Mesendoderm (in vitro differentiated cells): ENCODE measurements around the gene BNIP3.

Experiments
- DNase-seq: peaks from one replicate; pipeline ENCODE4 v3.0.0; 2013
- H2AK5ac ChIP-seq: 2 replicates; pipeline ENCODE4 v1.6.1; 2013; ENCODE audit warnings: low read length, inconsistent platforms
- H2BK120ac ChIP-seq: 2 replicates; pipeline ENCODE4 v1.6.1; 2013; ENCODE audit warnings: low read depth, mild to moderate bottlenecking, low read length, moderate library complexity, mixed read lengths
- H2BK15ac ChIP-seq: replicated peaks from 2 replicates; pipeline ENCODE4 v1.6.1; 2013; ENCODE audit warnings: low read depth, mild to moderate bottlenecking, moderate library complexity
- H2BK5ac ChIP-seq: 2 replicates; pipeline ENCODE4 v1.6.1; 2013; ENCODE audit warnings: low read length, inconsistent platforms
- H3K18ac ChIP-seq: 2 replicates; pipeline ENCODE4 v1.6.1; 2013; ENCODE audit warnings: mild to moderate bottlenecking, low read length, mixed read lengths
- H3K23ac ChIP-seq: one replicate; pipeline ENCODE4 v1.6.1; 2013; ENCODE audit warnings: low read length
- H3K27ac ChIP-seq: 2 replicates; pipeline ENCODE4 v1.5.1; 2013; ENCODE audit warnings: low read depth, mild to moderate bottlenecking, inconsistent platforms, low read length, moderate library complexity
- H3K27me3 ChIP-seq: 2 replicates; pipeline ENCODE4 v1.6.1; 2013; ENCODE audit warnings: low read length, control low read depth, mild to moderate bottlenecking, inconsistent platforms; ENCODE audit not compliant: insufficient read depth, poor library complexity
- H3K36me3 ChIP-seq: 2 replicates; pipeline ENCODE4 v1.6.1; 2013; ENCODE audit warnings: low read length, inconsistent platforms; ENCODE audit not compliant: control insufficient read depth, insufficient read depth
- H3K4ac ChIP-seq: one replicate; pipeline ENCODE4 v1.6.1; 2013; ENCODE audit warnings: low read depth, mild to moderate bottlenecking, low read length, moderate library complexity
- H3K4me1 ChIP-seq: 2 replicates; pipeline ENCODE4 v1.6.1; 2013; ENCODE audit warnings: low read depth, low read length, inconsistent platforms; ENCODE audit not compliant: control insufficient read depth
- H3K4me2 ChIP-seq: 2 replicates; pipeline ENCODE4 v1.6.1; 2013; ENCODE audit warnings: low read length
- H3K4me3 ChIP-seq: 2 replicates; pipeline ENCODE4 v1.5.1; 2013; ENCODE audit warnings: mild to moderate bottlenecking, low read length
- H3K56ac ChIP-seq: one replicate; pipeline ENCODE4 v1.6.1; 2013; ENCODE audit warnings: low read length
- H3K79me1 ChIP-seq: 2 replicates; pipeline ENCODE4 v1.6.1; 2013; ENCODE audit warnings: low read length, inconsistent platforms
- H3K79me2 ChIP-seq: 2 replicates; pipeline ENCODE4 v1.6.1; 2013; ENCODE audit warnings: mild to moderate bottlenecking, low read length; ENCODE audit not compliant: control insufficient read depth, insufficient read depth
- H3K9ac ChIP-seq: 2 replicates; pipeline ENCODE4 v1.6.1; 2013; ENCODE audit warnings: low read length, inconsistent platforms
- H4K5ac ChIP-seq: one replicate; pipeline ENCODE4 v1.6.1; 2013; ENCODE audit warnings: low read length
- H4K8ac ChIP-seq: one replicate; pipeline ENCODE4 v1.6.1; 2013; ENCODE audit warnings: low read depth, mild to moderate bottlenecking, control low read depth, low read length, moderate library complexity
- WGBS: extraction: QIAGEN DNeasy Blood & Tissue Kit; methylation state at CpG from one replicate; pipeline ENCODE4 v1.1.7; 2013; ENCODE audit warnings: low lambda C conversion rate, missing lambda C conversion rate; ENCODE audit not compliant: insufficient coverage; ENCODE audit errors: extremely low coverage; 5-methylcytosine and 5-hydroxymethylcytosine counted together

The BNIP3 gene

DNA sequence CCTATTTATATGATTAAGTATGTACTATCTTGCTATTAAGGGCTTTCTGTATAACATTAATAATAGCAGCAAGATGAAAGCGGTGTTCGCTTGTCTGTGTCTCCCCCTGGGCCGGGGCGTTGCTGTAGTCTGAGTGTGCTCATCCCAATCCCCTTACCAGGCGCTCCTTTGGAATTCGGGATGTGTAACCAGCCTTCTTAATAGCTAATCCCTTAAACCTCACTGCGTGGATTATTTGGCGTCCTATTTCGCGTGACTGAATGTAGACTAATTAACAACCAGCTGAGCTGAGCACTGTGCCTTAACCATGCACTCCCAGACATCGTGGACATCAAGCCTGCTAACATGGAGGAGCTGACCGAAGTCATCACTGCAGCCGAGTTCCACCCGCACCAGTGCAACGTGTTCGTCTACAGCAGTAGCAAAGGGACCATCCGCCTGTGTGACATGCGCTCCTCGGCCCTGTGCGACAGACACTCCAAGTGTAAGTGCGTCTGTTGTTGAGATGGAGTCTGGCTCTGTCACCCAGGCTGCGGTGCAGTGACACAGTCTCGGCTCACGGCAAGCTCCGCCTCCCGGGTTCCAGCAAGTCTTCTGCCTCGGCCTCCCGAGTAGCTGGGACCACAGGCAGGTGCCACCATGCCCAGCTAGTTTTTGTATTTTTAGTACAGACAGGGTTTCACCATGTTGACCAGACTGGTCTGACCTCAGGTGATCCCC is 36.6 kb downstream of the BNIP3 start:
- H3K27ac ChIP-seq = no peak overlapping the region
- no peak overlapping the region for H3K23ac ChIP-seq
- H3K79me2 ChIP-seq = no peaks in the 10 kb centered on the region
- peaks cover 2% of the 10 kb centered on the region for H3K79me1 ChIP-seq
- no peak for DNase-seq
- no peak overlapping the region for H3K9ac ChIP-seq
- H3K36me3 ChIP-seq = peaks cover 17% of the 10 kb centered on the region
- WGBS = no CpG with 5 or more reads among the region's 28 CpGs
- no peak overlapping the region for H3K4me2 ChIP-seq
- no peak overlapping the region for H3K4ac ChIP-seq
- no peak overlapping the region for H3K18ac ChIP-seq
- no peak overlapping the region for H2BK120ac ChIP-seq
- H4K8ac ChIP-seq = no peak overlapping the region
- H3K4me1 ChIP-seq = no peaks in the 10 kb centered on the region
- H4K5ac ChIP-seq = no peak overlapping the region
- no peak overlapping the region for H2BK15ac ChIP-seq
- no peak overlapping the region for H3K56ac ChIP-seq
- H3K4me3 ChIP-seq = no peak overlapping the region
- no peak overlapping the region for H2AK5ac ChIP-seq
- H2BK5ac ChIP-seq = no peak overlapping the region
- no peaks in the 10 kb centered on the region for H3K27me3 ChIP-seq

DNA sequence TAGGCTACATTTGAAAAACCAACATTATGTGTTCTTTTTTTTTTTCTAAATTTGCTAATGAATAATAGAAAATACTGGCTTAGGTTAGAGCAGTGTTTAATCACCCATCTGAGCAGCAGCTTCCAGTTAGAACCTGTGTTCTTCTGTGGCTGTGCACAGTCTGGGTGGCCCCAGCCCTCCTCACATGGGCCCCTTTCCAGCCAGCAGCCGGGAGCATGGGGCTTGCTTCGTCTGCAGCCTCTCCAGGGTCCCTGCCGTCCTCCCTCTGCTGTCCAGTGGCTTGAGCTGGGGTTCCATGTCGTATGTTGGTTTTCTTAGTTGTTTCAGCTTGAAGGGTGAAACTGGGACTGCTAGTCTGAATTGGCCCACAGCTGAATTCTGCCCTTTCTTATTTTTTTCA is 37.3 kb downstream of the BNIP3 start:
- Histone ChIP-seq H3K56ac (no peak overlapping the region), H3K4me3 (no peak overlapping the region), H3K27me3 (no peaks in the 10 kb centered on the region), H2BK120ac (no peak overlapping the region), H2BK15ac (no peak overlapping the region), H3K4ac (no peak overlapping the region), H3K27ac (no peak overlapping the region), H3K79me1 (peaks cover 2% of the 10 kb centered on the region), H3K9ac (no peak overlapping the region), H2BK5ac (no peak overlapping the region), H3K23ac (no peak overlapping the region), H3K4me1 (no peaks in the 10 kb centered on the region), H3K4me2 (no peak overlapping the region), H2AK5ac (no peak overlapping the region), H3K79me2 (no peaks in the 10 kb centered on the region), H4K5ac (no peak overlapping the region), H3K36me3 (peaks cover 17% of the 10 kb centered on the region), H4K8ac (no peak overlapping the region), H3K18ac (no peak overlapping the region)
- WGBS = no CpG with 5 or more reads among the region's 4 CpGs
- DNase-seq = no peak

- H3K18ac ChIP-seq = no peak overlapping the region
- H3K27me3 ChIP-seq = no peaks in the 10 kb centered on the region
- no peak overlapping the region for H2BK5ac ChIP-seq
- WGBS = no CpG with 5 or more reads among the region's 11 CpGs
- H4K8ac ChIP-seq = no peak overlapping the region
- H2BK120ac ChIP-seq = no peak overlapping the region
- no peaks in the 10 kb centered on the region for H3K4me1 ChIP-seq
- no peak overlapping the region for H3K9ac ChIP-seq
- H4K5ac ChIP-seq = no peak overlapping the region
- DNase-seq = peak; percentile 67
- no peak overlapping the region for H2AK5ac ChIP-seq
- no peak overlapping the region for H3K4me2 ChIP-seq
- H3K79me2 ChIP-seq = no peaks in the 10 kb centered on the region
- no peak overlapping the region for H3K56ac ChIP-seq
- H3K27ac ChIP-seq = no peak overlapping the region
- H3K4me3 ChIP-seq = no peak overlapping the region
- H3K23ac ChIP-seq = no peak overlapping the region
- peaks cover 18% of the 10 kb centered on the region for H3K36me3 ChIP-seq
- H2BK15ac ChIP-seq = no peak overlapping the region
- H3K79me1 ChIP-seq = peaks cover 2% of the 10 kb centered on the region
- H3K4ac ChIP-seq = no peak overlapping the region
Observed at GRCh38 chr10:131943021-131943814, 38.5 kb downstream of the BNIP3 start.

DNA sequence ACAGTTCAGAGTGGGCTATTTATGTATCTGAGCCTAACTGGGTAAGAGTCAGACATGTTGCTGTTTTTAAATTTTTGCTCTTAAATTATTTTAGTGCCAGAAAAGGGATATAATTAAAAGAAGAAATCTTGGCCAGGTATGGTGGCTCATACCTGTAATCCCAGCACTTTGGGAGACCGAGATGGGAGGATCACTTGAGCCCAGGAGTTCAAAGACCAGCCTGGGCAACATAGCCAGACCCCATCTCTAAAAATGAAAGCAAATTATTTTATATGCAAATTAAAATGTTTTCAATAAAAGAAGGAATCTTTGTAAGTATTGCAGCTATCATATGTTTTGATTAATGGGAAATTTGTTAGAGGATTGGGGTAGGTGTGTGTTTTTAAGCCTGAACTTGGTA is 39.3 kb downstream of the BNIP3 start:
- peaks cover 4% of the 10 kb centered on the region for H3K79me1 ChIP-seq
- no peaks in the 10 kb centered on the region for H3K27me3 ChIP-seq
- no peak overlapping the region for H3K18ac ChIP-seq
- no peak overlapping the region for H3K4ac ChIP-seq
- WGBS = no CpG with 5 or more reads among the region's 1 CpG
- H3K56ac ChIP-seq = no peak overlapping the region
- DNase-seq = no peak
- H3K27ac ChIP-seq = no peak overlapping the region
- no peak overlapping the region for H2BK15ac ChIP-seq
- H3K4me3 ChIP-seq = no peak overlapping the region
- H3K79me2 ChIP-seq = peaks cover 2% of the 10 kb centered on the region
- no peak overlapping the region for H4K8ac ChIP-seq
- H4K5ac ChIP-seq = no peak overlapping the region
- H2BK5ac ChIP-seq = no peak overlapping the region
- no peak overlapping the region for H3K23ac ChIP-seq
- H2BK120ac ChIP-seq = no peak overlapping the region
- no peak overlapping the region for H2AK5ac ChIP-seq
- peaks cover 14% of the 10 kb centered on the region for H3K36me3 ChIP-seq
- H3K4me2 ChIP-seq = no peak overlapping the region
- H3K4me1 ChIP-seq = no peaks in the 10 kb centered on the region
- no peak overlapping the region for H3K9ac ChIP-seq

- WGBS = no CpG with 5 or more reads among the region's 10 CpGs
- no peak overlapping the region for H3K18ac ChIP-seq
- peaks cover 12% of the 10 kb centered on the region for H3K79me2 ChIP-seq
- H2BK15ac ChIP-seq = no peak overlapping the region
- no peak overlapping the region for H3K56ac ChIP-seq
- H3K4me2 ChIP-seq = no peak overlapping the region
- H3K4ac ChIP-seq = no peak overlapping the region
- no peak overlapping the region for H3K4me3 ChIP-seq
- no peak overlapping the region for H3K27ac ChIP-seq
- no peak overlapping the region for H2BK5ac ChIP-seq
- no peaks in the 10 kb centered on the region for H3K27me3 ChIP-seq
- no peak overlapping the region for H4K5ac ChIP-seq
- H2AK5ac ChIP-seq = no peak overlapping the region
- DNase-seq = no peak
- no peak overlapping the region for H3K9ac ChIP-seq
- peaks cover 3% of the 10 kb centered on the region for H3K36me3 ChIP-seq
- peaks cover 5% of the 10 kb centered on the region for H3K4me1 ChIP-seq
- H3K79me1 ChIP-seq = peaks cover 16% of the 10 kb centered on the region
- H4K8ac ChIP-seq = no peak overlapping the region
- no peak overlapping the region for H3K23ac ChIP-seq
- H2BK120ac ChIP-seq = no peak overlapping the region
Observed at GRCh38 chr10:131938681-131939080, 43.0 kb downstream of the BNIP3 start.
